Loucy (cell line): Measurements from ENCODE around the gene KHDC1.

ENCODE experiments used
- EZH2phosphoT487 ChIP-seq: fragments of 200-600 bp; IDR thresholded peaks from 2 replicates; pipeline ENCODE4 v1.6.1; 2018; ENCODE audit warnings: antibody characterized with exemption, mild to moderate bottlenecking, moderate library complexity, borderline replicate concordance
- TF ChIP-seq, protein P1 (sequence below): fragments of 200-600 bp; sonication (generic); conservative IDR thresholded peaks from 2 replicates; pipeline ENCODE4 v1.5.1; 2014; ENCODE audit warnings: mild to moderate bottlenecking, antibody characterized with exemption, low read length

DNA sequence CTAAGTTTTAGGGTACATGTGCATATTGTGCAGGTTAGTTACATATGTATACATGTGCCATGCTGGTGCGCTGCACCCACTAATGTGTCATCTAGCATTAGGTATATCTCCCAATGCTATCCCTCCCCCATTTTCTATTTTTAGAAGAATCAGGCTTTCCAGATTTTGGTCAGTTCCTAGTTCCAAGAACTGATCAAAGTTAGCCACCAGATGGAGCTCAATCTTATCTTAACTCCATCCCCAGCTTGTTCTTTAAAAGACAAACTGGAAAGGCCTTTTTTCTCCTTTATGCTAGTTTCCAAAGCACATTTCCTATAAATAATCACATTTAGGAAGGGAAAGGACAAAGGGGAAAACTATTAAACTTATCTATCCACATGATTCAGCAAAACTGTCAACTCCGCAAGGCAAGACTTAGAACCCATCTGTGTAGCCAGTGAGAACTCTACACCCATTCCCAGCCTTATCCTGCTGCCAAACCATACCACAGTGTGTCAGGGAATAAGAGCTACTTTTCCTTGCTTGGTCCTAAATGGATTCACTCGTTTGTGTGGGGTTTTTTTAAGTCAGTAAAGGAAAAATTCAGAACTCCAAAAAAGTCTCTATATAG, 22.8 kb upstream of the KHDC1 start:
- TF ChIP-seq, protein P1, sequence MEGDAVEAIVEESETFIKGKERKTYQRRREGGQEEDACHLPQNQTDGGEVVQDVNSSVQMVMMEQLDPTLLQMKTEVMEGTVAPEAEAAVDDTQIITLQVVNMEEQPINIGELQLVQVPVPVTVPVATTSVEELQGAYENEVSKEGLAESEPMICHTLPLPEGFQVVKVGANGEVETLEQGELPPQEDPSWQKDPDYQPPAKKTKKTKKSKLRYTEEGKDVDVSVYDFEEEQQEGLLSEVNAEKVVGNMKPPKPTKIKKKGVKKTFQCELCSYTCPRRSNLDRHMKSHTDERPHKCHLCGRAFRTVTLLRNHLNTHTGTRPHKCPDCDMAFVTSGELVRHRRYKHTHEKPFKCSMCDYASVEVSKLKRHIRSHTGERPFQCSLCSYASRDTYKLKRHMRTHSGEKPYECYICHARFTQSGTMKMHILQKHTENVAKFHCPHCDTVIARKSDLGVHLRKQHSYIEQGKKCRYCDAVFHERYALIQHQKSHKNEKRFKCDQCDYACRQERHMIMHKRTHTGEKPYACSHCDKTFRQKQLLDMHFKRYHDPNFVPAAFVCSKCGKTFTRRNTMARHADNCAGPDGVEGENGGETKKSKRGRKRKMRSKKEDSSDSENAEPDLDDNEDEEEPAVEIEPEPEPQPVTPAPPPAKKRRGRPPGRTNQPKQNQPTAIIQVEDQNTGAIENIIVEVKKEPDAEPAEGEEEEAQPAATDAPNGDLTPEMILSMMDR = peak; percentile 54
- no peak for TF ChIP-seq EZH2phosphoT487
